ENCODE measurements around the gene EP300.
A peak's percentile ranks its signal among the peaks of the same experiment; 100 is the strongest.

EP300 gene

GRCh38 chr22:41198027-41198580 is 105.7 kb downstream of the EP300 start:
- Histone ChIP-seq H3K9ac (ENCODE audit: low read depth in 1 of 2, low read length in 2 of 2) (peak overlapping the region; percentile 19 to 55), H3K9me3 (ENCODE audit: control insufficient read depth in 1 of 2, low read length in 2 of 2) (no peaks in the 10 kb centered on the region), H3K36me3 (ENCODE audit: control insufficient read depth in 1 of 2, insufficient read depth in 2 of 2, low read length in 2 of 2) (no peaks in the 10 kb centered on the region), H3K27me3 (ENCODE audit: control insufficient read depth in 1 of 2, insufficient read depth in 2 of 2, low read length in 2 of 2) (no peaks in the 10 kb centered on the region), H3K27ac (ENCODE audit: low read depth, low read length) (no peak overlapping the region), H3K4me3 (ENCODE audit: low read depth in 1 of 2, low read length in 2 of 2) (peak overlapping the region; percentile 81 to 87), H3K4me1 (ENCODE audit: control insufficient read depth in 1 of 2, insufficient read depth in 2 of 2, low read length in 2 of 2) (peaks cover 3 to 24% of the 10 kb centered on the region in 2 donors)

- Histone ChIP-seq H3K27me3 (ENCODE audit: control insufficient read depth in 1 of 2, insufficient read depth in 2 of 2, low read length in 2 of 2) (no peaks in the 10 kb centered on the region), H3K4me1 (ENCODE audit: control insufficient read depth in 1 of 2, insufficient read depth in 2 of 2, low read length in 2 of 2) (peaks cover 3 to 37% of the 10 kb centered on the region in 2 donors), H3K36me3 (ENCODE audit: control insufficient read depth in 1 of 2, insufficient read depth in 2 of 2, low read length in 2 of 2) (no peaks in the 10 kb centered on the region), H3K4me3 (ENCODE audit: low read depth in 1 of 2, low read length in 2 of 2) (no peak overlapping the region), H3K9ac (ENCODE audit: low read depth in 1 of 2, low read length in 2 of 2) (no peak overlapping the region), H3K9me3 (ENCODE audit: control insufficient read depth in 1 of 2, low read length in 2 of 2) (no peaks in the 10 kb centered on the region), H3K27ac (ENCODE audit: low read depth, low read length) (no peak overlapping the region)
Measured at GRCh38 chr22:41201141-41201540, 108.7 kb downstream of the EP300 start.

GRCh38 chr22:41203118-41203517 is 110.7 kb downstream of the EP300 start:
- Histone ChIP-seq H3K4me1 (ENCODE audit: control insufficient read depth in 1 of 2, insufficient read depth in 2 of 2, low read length in 2 of 2) (peaks cover 3 to 30% of the 10 kb centered on the region in 2 donors), H3K4me3 (ENCODE audit: low read depth in 1 of 2, low read length in 2 of 2) (no peak overlapping the region)

GRCh38 chr22:41204066-41204465 is 111.7 kb downstream of the EP300 start:
- no peaks in the 10 kb centered on the region for H3K27me3 ChIP-seq (ENCODE audit: control insufficient read depth in 1 of 2, insufficient read depth in 2 of 2, low read length in 2 of 2)
- H3K27ac ChIP-seq (ENCODE audit: low read depth, low read length): no peak overlapping the region
- H3K9ac ChIP-seq (ENCODE audit: low read depth in 1 of 2, low read length in 2 of 2): no peak overlapping the region
- no peak overlapping the region for H3K4me3 ChIP-seq (ENCODE audit: low read depth in 1 of 2, low read length in 2 of 2)
- H3K36me3 ChIP-seq (ENCODE audit: control insufficient read depth in 1 of 2, insufficient read depth in 2 of 2, low read length in 2 of 2): no peaks in the 10 kb centered on the region
- H3K4me1 ChIP-seq (ENCODE audit: control insufficient read depth in 1 of 2, insufficient read depth in 2 of 2, low read length in 2 of 2): peaks cover 0 to 20% of the 10 kb centered on the region in 2 donors
- H3K9me3 ChIP-seq (ENCODE audit: control insufficient read depth in 1 of 2, low read length in 2 of 2): no peaks in the 10 kb centered on the region

More at GRCh38 chr22:41203118-41203517, 110.7 kb downstream of the EP300 start:
- no peak overlapping the region for H3K9ac ChIP-seq (ENCODE audit: low read depth in 1 of 2, low read length in 2 of 2)
- no peaks in the 10 kb centered on the region for H3K36me3 ChIP-seq (ENCODE audit: control insufficient read depth in 1 of 2, insufficient read depth in 2 of 2, low read length in 2 of 2)
- H3K9me3 ChIP-seq (ENCODE audit: control insufficient read depth in 1 of 2, low read length in 2 of 2): no peaks in the 10 kb centered on the region
- H3K27me3 ChIP-seq (ENCODE audit: control insufficient read depth in 1 of 2, insufficient read depth in 2 of 2, low read length in 2 of 2): no peaks in the 10 kb centered on the region
- H3K27ac ChIP-seq (ENCODE audit: low read depth, low read length): no peak overlapping the region

- H3K27ac ChIP-seq (ENCODE audit: low read depth, low read length): no peak within 1 kb of the TSS
- H3K4me3 ChIP-seq (ENCODE audit: low read depth in 1 of 2, low read length in 2 of 2): peak within 1 kb of the TSS; percentile 96 to 100
- peaks cover 0 to 20% of the 10 kb centered on the region in 2 donors for H3K4me1 ChIP-seq (ENCODE audit: control insufficient read depth in 1 of 2, insufficient read depth in 2 of 2, low read length in 2 of 2)
- peaks cover 4 to 6% of the 10 kb centered on the region in 2 donors for H3K36me3 ChIP-seq (ENCODE audit: control insufficient read depth in 1 of 2, insufficient read depth in 2 of 2, low read length in 2 of 2)
- H3K9me3 ChIP-seq (ENCODE audit: control insufficient read depth in 1 of 2, low read length in 2 of 2): no peaks in the 10 kb centered on the region
- peak within 1 kb of the TSS; percentile 86 to 93 for H3K9ac ChIP-seq (ENCODE audit: low read depth in 1 of 2, low read length in 2 of 2)
- H3K27me3 ChIP-seq (ENCODE audit: control insufficient read depth in 1 of 2, insufficient read depth in 2 of 2, low read length in 2 of 2): no peaks in the 10 kb centered on the region
Measured at GRCh38 chr22:41204992-41205900, 112.9 kb downstream of the EP300 start, which contains the start of gene L3MBTL2. Gene L3MBTL2, plus strand, starts transcription at chr22:41205312. Its CDS starts 51 bp downstream, at chr22:41205363.

- Histone ChIP-seq H3K4me1 (ENCODE audit: control insufficient read depth in 1 of 2, insufficient read depth in 2 of 2, low read length in 2 of 2) (peaks cover 0 to 16% of the 10 kb centered on the region in 2 donors), H3K4me3 (ENCODE audit: low read depth in 1 of 2, low read length in 2 of 2) (no peak overlapping the region), H3K36me3 (ENCODE audit: control insufficient read depth in 1 of 2, insufficient read depth in 2 of 2, low read length in 2 of 2) (peaks cover 4 to 12% of the 10 kb centered on the region in 2 donors), H3K27ac (ENCODE audit: low read depth, low read length) (no peak overlapping the region), H3K9ac (ENCODE audit: low read depth in 1 of 2, low read length in 2 of 2) (no peak overlapping the region), H3K27me3 (ENCODE audit: control insufficient read depth in 1 of 2, insufficient read depth in 2 of 2, low read length in 2 of 2) (no peaks in the 10 kb centered on the region), H3K9me3 (ENCODE audit: control insufficient read depth in 1 of 2, low read length in 2 of 2) (no peaks in the 10 kb centered on the region)
Measured at GRCh38 chr22:41206719-41207118, 114.3 kb downstream of the EP300 start.

GRCh38 chr22:41215409-41215808 is 123.0 kb downstream of the EP300 start:
- Histone ChIP-seq H3K4me1 (ENCODE audit: control insufficient read depth in 1 of 2, insufficient read depth in 2 of 2, low read length in 2 of 2) (peaks cover 9 to 15% of the 10 kb centered on the region in 2 donors), H3K9me3 (ENCODE audit: control insufficient read depth in 1 of 2, low read length in 2 of 2) (no peaks in the 10 kb centered on the region), H3K27me3 (ENCODE audit: control insufficient read depth in 1 of 2, insufficient read depth in 2 of 2, low read length in 2 of 2) (no peaks in the 10 kb centered on the region), H3K4me3 (ENCODE audit: low read depth in 1 of 2, low read length in 2 of 2) (no peak overlapping the region), H3K36me3 (ENCODE audit: control insufficient read depth in 1 of 2, insufficient read depth in 2 of 2, low read length in 2 of 2) (peaks cover 4 to 39% of the 10 kb centered on the region in 2 donors), H3K27ac (ENCODE audit: low read depth, low read length) (no peak overlapping the region), H3K9ac (ENCODE audit: low read depth in 1 of 2, low read length in 2 of 2) (no peak overlapping the region)

- Histone ChIP-seq H3K36me3 (ENCODE audit: control insufficient read depth in 1 of 2, insufficient read depth in 2 of 2, low read length in 2 of 2) (peaks cover 8 to 40% of the 10 kb centered on the region in 2 donors), H3K9ac (ENCODE audit: low read depth in 1 of 2, low read length in 2 of 2) (no peak overlapping the region), H3K27ac (ENCODE audit: low read depth, low read length) (no peak overlapping the region), H3K4me1 (ENCODE audit: control insufficient read depth in 1 of 2, insufficient read depth in 2 of 2, low read length in 2 of 2) (peaks cover 9 to 15% of the 10 kb centered on the region in 2 donors), H3K9me3 (ENCODE audit: control insufficient read depth in 1 of 2, low read length in 2 of 2) (no peaks in the 10 kb centered on the region), H3K4me3 (ENCODE audit: low read depth in 1 of 2, low read length in 2 of 2) (no peak overlapping the region), H3K27me3 (ENCODE audit: control insufficient read depth in 1 of 2, insufficient read depth in 2 of 2, low read length in 2 of 2) (no peaks in the 10 kb centered on the region)
Measured at GRCh38 chr22:41215926-41216325, 123.5 kb downstream of the EP300 start.

- H3K36me3 ChIP-seq (ENCODE audit: control insufficient read depth in 1 of 2, insufficient read depth in 2 of 2, low read length in 2 of 2): peaks cover 12 to 46% of the 10 kb centered on the region in 2 donors
- peak overlapping the region; percentile 3 to 20 for H3K9ac ChIP-seq (ENCODE audit: low read depth in 1 of 2, low read length in 2 of 2)
- H3K27me3 ChIP-seq (ENCODE audit: control insufficient read depth in 1 of 2, insufficient read depth in 2 of 2, low read length in 2 of 2): no peaks in the 10 kb centered on the region
- no peak overlapping the region for H3K27ac ChIP-seq (ENCODE audit: low read depth, low read length)
- peaks cover 9 to 15% of the 10 kb centered on the region in 2 donors for H3K4me1 ChIP-seq (ENCODE audit: control insufficient read depth in 1 of 2, insufficient read depth in 2 of 2, low read length in 2 of 2)
- H3K4me3 ChIP-seq (ENCODE audit: low read depth in 1 of 2, low read length in 2 of 2): no peak overlapping the region
- H3K9me3 ChIP-seq (ENCODE audit: control insufficient read depth in 1 of 2, low read length in 2 of 2): no peaks in the 10 kb centered on the region
Measured at GRCh38 chr22:41216984-41217383, 124.6 kb downstream of the EP300 start.

- Histone ChIP-seq H3K4me3 (ENCODE audit: low read depth in 1 of 2, low read length in 2 of 2) (peak overlapping the region in 1 of 2 donors; percentile 13), H3K9me3 (ENCODE audit: control insufficient read depth in 1 of 2, low read length in 2 of 2) (no peaks in the 10 kb centered on the region), H3K4me1 (ENCODE audit: control insufficient read depth in 1 of 2, insufficient read depth in 2 of 2, low read length in 2 of 2) (peaks cover 9 to 15% of the 10 kb centered on the region in 2 donors), H3K9ac (ENCODE audit: low read depth in 1 of 2, low read length in 2 of 2) (peak overlapping the region in 1 of 2 donors; percentile 20), H3K27me3 (ENCODE audit: control insufficient read depth in 1 of 2, insufficient read depth in 2 of 2, low read length in 2 of 2) (no peaks in the 10 kb centered on the region), H3K36me3 (ENCODE audit: control insufficient read depth in 1 of 2, insufficient read depth in 2 of 2, low read length in 2 of 2) (peaks cover 12 to 52% of the 10 kb centered on the region in 2 donors), H3K27ac (ENCODE audit: low read depth, low read length) (peak overlapping the region; percentile 4)
Measured at GRCh38 chr22:41217553-41218157, 125.3 kb downstream of the EP300 start.
